NCI-H2227 treated with DMSO at 0.1 percent for 48 hours (cell line): Measurements from ENCODE around the gene KLHDC7B.

Source experiments
- DNase-seq: peaks from one replicate; lab custom pipeline; 2025; lab: John Stamatoyannopoulos, UW

KLHDC7B gene

GRCh38 chr22:50548040-50548920 is 2.6 kb downstream of the KLHDC7B start:
- no peak for DNase-seq

- no peak for DNase-seq
Measured at GRCh38 chr22:50548921-50549790, 3.5 kb downstream of the KLHDC7B start.

GRCh38 chr22:50550395-50550794 is 4.7 kb downstream of the KLHDC7B start:
- DNase-seq, result no peak

- DNase-seq, result no peak
Measured at GRCh38 chr22:50551160-50551752, 5.6 kb downstream of the KLHDC7B start.

- no peak for DNase-seq
Measured at GRCh38 chr22:50553310-50553709, 7.6 kb downstream of the KLHDC7B start.

GRCh38 chr22:50556703-50557102 is 11.0 kb downstream of the KLHDC7B start:
- DNase-seq, result no peak

- no peak for DNase-seq
Measured at GRCh38 chr22:50560034-50560433, 14.3 kb downstream of the KLHDC7B start.

- no peak for DNase-seq
Measured at GRCh38 chr22:50561401-50562358, 16.0 kb downstream of the KLHDC7B start.

- DNase-seq, result peak; percentile 85
Measured at GRCh38 chr22:50562523-50563412, 17.1 kb downstream of the KLHDC7B start, which contains the start of gene SYCE3. Gene SYCE3, minus strand, starts transcription at chr22:50562919. Its CDS starts 6,514 bp downstream, at chr22:50556405.

GRCh38 chr22:50563413-50564160 is 17.9 kb downstream of the KLHDC7B start:
- DNase-seq, result no peak

- DNase-seq, result no peak
Measured at GRCh38 chr22:50564289-50564688, 18.6 kb downstream of the KLHDC7B start.

GRCh38 chr22:50567721-50568252 is 22.1 kb downstream of the KLHDC7B start:
- no peak for DNase-seq

GRCh38 chr22:50568626-50569025 is 22.9 kb downstream of the KLHDC7B start:
- no peak for DNase-seq

GRCh38 chr22:50569041-50569459 is 23.4 kb downstream of the KLHDC7B start:
- DNase-seq, result no peak

- no peak for DNase-seq
Measured at GRCh38 chr22:50569896-50570535, 24.3 kb downstream of the KLHDC7B start.

GRCh38 chr22:50570861-50571260 is 25.2 kb downstream of the KLHDC7B start:
- no peak for DNase-seq

- DNase-seq, result no peak
Measured at GRCh38 chr22:50571264-50572175, 25.8 kb downstream of the KLHDC7B start.

- DNase-seq, result no peak
Measured at GRCh38 chr22:50572965-50573364, 27.3 kb downstream of the KLHDC7B start.
